Stimulated activated CD8-positive, alpha-beta memory T cell treated with anti-CD3 and anti-CD28 coated beads, Interleukin-7, amount 100 ng/mL, for 48 hours (primary cell): ENCODE results near the gene MYO1C.

Experiments used
- DNase-seq, 2 donors: peaks; one replicate each; pipeline ENCODE4 v3.0.0-alpha.2; 2020; ENCODE audit warnings: low read depth in 1 of 2; ENCODE audit errors: extremely low read depth in 1 of 2

Gene MYO1C

DNA sequence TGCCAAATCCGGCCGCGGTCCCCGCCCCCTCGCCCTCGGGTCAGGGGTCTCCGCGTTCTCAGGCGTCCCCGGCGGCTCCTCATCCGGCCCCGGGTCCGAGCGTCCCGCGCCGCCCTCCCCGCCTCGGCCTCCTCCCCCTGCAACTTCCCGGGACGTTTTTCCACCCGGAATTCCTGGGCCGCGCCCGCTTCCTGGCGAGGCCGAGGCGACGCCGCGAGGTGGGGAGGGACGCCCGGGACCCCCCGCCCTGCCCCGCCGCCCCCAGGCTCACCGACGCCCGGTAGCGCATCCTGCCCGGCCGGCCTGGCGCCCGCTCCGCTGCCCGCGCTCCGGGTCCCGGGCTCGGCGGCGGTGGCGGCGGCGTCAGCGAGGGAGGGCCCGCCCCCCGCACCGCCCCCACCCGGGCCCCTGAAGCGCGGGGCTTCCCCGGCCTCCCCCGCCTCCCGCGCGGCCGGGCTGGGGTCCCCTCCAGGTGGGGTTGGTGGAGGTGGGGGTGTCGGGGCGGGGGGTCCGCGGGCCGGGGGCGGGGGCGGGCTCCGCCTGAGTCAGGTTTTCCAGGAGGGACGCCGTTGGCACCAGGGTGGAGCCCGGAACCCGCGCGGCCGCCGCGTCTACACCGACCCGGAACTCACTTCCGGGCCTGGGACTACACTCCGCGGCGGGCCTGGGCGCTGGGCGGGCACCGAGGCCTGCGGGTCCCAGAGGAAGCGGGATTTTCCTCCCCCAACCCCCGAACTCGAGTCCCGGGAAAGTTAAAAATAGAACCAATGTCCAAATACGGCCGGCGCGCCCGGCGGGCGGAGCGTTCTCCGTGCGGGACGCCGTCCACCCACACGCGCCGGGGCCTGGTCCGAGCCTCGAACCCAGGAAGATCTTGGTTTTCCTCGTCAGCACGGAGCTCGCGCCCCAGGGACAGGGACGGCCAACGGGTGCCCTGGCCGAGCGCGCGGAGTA lies 6.8 kb downstream of the MYO1C start:
- DNase-seq: peak in 1 of 2 donors; percentile 39

DNA sequence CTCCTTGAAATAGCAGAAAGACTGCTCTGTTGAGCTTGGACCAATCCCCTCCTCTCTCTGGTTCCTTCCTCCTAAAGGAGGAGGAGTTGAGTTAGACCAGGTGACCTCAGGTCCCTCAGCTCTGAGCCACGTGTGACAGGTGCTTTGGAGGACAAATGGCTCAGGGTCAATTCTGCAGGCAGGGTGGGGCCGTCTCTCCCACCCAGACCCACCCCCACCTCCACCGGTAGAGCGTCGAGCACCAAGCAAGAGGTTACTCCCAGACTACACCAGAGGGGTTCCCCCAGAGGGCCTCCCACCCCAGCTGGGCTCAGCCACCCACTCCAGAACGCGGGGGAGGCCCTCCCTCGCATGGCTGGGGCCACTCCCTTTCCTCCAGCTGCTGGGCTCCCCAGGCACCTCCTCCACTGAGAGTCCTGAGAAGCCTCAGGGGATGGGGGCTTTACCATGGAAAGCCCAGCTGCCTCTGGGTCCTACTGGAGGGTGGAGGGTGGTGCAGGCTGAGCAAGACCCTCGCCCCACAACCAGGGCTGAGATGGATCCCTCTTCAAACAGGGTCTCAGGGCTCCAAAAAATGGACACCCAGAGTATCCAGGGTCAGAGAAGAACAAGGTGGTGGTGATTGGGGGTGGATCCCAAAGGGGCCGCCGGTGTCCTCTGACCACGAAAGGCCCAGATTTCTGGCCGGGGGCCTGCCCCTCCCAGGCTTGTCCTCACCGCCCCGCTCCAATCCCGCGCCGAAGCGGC lies 7.6 kb downstream of the MYO1C start:
- no peak for DNase-seq

DNA sequence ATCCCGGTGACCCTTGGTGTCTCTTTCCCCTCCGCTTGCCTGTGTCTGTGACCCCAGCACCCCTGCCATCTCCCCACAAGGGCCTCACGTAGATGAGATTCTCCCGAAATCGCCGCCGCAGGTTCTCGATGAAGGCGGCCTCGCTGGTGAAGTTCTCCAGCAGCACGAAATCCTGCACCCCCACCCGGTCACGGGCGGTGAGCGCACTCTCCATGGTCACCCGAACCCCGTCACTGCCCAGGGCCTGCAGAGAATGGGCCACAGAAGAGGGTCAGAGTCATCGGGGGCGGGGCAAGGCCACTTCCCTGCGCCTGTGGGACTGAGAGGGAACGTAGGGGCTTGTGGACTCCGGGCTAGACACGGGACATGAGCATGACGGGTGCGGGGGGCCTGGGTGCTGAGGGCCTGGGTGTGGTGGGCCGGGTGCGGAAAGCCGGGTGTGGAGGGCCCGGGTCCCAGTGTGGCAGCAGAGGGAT lies 8.4 kb downstream of the MYO1C start:
- DNase-seq: no peak

DNA sequence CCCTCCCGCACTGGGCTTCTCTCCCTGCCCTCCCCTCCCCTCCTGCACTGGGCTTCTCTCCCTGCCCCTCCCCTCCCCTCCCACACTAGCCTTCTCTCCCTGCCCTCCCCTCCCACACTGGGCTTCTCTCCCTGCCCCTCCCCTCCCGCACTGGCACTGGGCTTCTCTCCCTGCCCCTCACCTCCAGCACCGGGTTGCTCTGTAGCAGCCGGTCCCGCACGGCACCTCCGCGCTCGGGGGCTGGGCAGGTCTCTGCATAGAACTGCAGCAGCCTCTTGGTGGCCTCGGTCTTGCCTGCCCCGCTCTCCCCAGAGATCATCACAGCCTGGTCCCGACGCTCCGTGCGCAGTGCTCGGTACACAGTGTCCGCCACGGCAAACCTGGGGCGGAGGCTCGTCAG lies 9.8 kb downstream of the MYO1C start:
- DNase-seq: no peak

DNA sequence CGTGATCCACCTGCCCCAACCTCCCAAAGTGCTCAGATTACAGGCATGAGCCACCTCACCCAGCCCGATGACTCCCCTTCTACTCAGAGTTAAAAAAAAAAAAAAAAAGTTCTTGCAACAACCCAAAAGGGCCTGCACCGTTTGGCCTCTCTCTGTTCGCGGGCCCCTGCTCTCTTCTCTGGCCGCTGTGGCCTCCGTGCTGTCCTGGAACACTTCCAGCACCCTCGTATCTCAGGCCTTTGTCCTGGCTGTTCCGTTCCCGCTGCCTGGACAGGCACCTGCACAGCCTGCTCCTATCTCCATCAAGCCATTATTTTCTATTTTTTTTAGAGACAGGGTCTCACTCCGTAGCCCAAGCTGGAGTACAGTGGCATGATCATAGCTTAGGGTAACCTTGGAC lies 10.8 kb downstream of the MYO1C start:
- DNase-seq: no peak

DNA sequence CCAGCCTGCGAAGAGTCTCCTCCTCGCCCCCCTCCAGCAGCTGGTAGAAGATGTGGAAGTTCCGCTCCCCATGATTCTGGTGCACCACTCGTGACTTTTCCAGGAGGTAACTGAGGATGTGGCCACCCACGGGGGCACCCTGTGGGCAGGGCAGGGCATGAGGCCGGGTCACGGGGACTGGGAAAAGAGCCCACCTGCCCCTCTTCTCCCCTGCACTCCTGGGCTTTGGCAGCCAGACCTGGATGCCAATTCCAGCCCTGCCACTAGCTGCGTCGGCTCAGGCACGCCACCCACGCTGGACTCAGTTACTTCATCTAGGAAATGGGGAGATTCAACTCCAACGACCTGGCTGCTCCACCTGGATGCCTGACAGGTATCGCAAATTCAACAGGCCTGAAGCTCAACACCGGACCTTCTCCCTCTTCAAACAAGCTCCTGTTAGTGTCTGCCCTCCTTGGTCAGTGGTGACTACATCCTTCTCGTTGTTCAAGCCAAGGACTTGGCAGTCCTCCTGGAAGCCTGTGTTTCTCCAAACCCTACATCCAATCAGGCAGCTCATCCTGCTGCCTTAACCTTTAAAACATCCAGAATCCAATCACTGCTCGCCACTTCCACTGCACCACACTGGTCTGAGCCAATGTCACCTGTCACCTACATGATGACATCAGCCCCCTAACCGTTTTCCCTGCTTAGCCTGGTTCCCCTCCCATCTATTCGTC lies 11.6 kb downstream of the MYO1C start:
- no peak for DNase-seq

DNA sequence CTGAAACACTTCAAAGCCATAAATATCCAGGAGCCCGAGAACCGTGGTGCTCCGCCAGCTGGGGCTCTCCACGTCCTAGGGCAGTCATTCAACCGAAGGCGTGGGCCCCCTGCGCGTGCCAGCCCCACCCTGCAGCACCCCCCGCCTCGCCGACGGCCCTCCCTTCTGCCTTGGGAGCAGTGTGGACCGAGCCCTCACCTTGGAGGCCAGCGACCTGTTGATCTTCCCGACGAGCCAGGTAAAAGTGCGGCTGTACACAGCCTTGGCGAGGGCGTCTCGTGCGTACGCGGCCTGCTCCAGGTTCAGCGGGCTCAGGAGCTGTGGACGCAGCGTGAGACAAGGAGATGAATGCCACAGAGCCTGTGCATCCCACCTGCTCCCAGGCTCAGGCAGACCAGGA lies 14.1 kb downstream of the MYO1C start:
- DNase-seq: no peak

DNA sequence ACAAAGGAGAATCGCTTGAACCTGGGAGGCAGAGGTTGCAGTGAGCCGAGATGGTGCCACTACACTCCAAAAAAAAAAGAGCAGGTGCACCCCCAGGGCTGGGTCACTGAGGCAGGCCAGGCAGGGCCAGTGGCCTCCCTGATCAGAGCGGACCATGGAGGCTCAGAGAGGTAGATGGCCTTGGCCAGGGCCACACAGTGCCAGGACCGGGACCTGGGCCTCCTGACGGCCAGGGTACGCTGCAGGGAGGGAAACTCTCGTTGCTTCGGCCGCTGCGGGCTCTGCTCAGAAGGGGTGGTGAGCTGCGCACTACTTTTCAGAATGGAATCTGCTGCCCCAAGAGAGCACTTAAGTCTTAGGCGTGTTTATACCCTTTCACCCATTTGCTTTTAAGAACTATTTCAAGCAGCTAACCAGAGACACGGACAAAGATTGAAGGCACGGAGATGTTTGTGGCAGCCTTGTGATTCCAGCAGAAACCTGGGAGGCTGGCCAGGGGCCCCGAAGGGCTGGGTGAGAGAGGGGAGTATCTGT lies 17.1 kb downstream of the MYO1C start:
- DNase-seq: no peak

DNA sequence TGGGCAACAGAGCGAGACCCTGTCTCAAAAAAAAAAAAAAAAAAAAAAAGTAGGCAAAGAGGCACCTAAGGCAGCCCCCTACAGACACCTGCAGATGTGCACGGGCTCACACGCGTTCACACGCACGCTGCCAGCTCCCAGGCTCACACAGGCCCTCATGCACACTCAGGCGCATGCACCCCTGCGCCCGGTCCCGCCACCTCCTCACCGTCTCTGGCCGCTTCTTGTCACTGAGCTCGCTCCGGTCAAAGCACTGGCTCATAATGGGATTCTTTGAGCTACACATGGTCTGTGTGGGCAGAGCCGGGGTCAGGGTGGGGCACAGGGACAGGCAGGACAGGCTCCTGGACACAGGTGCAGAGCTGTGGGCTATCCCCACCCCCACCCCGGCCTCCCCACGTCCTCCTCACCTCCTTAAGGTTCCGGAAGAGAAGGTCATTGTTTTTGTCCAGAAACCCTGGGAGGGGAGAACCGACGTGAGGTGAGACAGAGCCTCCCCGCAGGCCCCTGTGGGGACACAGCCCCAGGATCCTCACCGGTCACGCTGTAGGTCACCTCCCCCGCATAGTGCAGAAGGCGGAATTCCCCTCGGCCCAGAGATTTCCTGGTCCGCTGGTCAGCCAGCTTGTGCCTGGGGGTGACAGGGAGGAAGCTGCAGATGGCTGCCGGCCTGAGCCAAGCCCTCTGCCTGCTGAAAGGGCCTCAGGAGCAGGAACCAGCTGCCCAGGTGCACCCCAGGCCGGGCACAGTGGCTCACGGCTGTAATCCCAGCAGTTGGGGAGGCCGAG lies 17.9 kb downstream of the MYO1C start:
- DNase-seq: no peak

DNA sequence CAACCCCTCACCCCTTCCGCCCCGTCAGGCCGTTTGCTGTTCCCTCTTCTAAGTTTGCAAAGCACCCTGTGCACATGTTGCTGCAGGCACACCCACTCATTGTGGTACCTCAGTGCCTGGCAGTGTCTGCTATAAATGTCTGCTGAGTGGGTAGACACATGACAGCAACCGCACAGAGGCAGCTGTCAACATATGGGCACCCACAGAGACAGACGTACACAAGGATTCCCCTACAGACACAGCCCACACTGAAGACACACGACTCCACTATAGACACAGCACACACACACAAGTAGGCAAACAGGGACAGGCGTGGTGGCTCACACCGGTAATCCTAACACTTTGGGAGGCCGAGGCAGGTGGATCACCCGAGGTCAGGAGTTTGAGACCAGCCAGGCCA lies 18.6 kb downstream of the MYO1C start:
- no peak for DNase-seq

DNA sequence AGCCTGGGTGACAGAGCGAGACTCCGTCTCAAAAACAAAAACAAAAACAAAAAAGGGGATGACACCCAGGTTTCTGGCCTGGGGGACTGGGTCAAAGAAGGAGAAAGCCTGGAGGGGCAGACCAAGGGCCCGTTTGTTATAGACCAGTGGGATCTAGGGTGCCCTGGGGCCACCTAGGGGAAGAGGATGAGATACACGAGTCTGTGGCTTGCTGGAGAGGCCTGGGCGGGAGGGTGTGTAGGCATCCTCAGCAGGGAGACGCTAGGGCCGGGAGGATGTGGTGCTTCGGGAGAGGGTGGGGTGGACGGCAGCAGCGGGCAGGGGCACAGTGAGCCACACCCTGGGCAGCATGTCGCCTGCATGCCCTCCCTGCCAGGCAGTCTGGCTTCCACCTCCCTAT lies 19.3 kb downstream of the MYO1C start:
- DNase-seq: no peak

DNA sequence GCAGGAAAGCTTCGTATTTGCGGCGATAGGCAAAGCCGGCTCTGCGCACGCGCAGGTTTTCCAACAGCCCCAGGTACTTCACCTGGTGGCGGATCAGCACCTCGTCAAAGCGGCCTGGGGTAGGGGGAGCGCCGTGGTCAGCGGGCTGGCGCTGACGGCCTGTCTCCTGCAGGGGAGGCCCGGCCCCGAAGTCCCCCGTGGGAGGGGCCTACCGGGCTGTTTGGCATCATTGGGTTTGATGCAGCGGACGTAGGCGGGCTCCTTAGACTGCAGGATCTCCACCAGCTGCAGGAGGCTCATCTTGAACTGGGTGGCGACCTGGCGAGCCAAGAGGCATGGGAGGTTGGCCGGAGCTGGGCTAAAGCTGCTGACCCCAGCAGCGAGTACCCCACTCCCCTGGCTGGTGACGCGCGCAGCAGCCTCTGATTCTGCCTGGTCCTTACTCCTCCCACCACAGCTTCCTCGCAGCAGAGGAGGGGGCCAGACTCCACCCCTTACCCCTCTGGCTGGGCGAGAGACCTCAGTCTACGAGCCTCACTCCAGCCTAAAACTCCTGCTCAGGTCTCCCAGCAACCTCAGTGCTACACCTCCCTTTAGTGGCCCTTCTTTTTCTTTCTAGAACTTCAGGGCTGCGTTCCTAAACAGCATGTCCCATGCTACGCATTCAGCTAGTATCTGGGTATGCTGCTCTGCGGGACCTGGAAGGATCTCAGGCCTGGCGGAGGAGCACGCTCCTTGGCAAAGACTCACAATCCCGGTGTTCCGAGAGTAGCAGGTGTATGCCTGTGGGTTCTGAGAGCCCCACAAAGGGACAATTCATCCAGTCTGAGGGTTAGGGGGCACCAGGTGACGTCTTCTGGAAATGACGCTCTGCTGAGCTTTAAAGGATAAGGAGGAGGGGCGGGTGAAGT lies 20.3 kb downstream of the MYO1C start:
- DNase-seq: no peak

DNA sequence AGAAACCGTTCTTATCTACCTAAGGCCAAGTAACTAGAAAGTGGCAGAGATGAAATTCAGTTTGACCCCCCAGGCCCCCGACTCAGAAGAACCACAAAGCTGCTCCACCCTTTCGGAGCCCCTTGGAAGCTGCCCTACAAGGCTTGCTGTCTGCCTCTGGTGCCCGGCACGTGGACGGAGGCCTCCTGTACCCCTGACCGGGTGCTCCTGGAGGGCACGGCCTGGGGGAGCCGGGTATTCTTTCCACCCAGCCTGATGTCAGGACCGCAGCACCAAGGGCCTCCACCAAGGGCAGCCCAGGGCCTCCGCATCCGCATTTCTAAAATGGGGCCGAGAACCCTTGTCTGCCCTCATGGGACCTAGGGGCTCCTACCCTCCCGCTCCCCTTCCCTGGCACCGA lies 21.0 kb downstream of the MYO1C start:
- DNase-seq: no peak

DNA sequence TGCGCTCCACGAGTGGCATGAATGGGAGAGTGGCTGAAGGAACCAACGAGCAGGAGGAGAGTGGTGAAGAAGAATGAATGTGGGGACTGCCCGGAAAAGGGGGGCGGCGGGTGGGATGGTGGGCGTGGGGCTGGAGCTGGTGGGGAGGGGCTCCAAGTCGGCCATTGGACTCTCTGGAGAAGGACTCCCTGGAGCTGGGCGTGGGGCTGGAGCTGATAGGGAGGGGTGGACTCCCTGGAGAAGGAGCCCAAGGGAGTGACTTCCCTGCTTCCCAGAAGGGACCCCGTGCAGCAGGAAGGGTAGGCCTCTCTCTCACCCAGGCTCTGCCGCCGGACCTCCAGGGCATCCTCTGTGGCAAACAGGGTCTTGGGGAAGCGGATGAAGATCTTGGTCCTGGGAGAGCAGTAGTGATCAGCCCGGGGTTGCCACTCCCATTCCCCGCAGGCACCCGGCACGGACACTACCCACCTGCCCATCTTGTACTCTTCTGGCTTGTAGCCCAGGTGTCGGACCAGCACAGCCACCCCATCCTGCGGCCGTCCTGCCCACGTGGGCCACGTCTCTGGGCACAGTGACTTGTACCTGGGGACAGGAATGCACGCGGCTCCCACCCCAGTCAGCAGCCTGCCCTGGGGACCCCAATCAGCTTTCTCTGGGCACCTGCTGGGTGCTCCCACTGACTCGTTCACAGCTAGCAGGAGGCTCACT lies 21.6 kb downstream of the MYO1C start:
- DNase-seq: no peak

DNA sequence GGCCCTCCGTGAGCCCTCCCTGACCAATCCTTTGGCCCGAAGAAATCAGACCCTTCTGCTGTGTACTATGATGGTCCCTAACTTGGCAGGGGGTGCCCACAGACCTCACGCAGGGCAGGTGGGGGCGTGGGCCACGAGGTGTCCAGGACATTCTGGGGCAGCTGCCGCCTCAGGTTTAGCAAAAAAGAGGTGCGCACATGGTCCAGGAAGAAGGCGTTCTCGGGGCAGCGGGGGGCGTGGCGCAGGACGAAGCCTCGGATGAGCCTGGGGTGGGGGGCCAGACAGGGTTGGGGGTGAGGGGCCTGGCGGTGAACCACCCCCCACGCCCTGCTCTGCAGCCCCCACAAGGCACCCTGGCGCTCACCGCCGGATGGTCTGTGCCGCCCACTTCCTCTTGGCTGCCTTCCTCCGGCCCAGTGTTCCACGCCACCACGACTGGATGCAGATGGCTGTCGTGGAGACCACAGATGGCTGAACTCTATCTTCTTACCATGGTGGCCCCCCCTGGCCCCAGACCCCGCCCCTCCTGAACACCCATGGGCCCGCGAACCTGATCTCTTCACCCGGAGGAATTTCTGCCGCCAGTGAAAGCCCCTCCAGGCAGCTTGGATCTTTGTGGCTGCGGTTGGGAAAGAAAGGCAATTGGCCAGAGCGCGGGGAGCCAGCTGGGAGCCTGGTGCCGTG lies 22.3 kb downstream of the MYO1C start:
- DNase-seq: no peak

DNA sequence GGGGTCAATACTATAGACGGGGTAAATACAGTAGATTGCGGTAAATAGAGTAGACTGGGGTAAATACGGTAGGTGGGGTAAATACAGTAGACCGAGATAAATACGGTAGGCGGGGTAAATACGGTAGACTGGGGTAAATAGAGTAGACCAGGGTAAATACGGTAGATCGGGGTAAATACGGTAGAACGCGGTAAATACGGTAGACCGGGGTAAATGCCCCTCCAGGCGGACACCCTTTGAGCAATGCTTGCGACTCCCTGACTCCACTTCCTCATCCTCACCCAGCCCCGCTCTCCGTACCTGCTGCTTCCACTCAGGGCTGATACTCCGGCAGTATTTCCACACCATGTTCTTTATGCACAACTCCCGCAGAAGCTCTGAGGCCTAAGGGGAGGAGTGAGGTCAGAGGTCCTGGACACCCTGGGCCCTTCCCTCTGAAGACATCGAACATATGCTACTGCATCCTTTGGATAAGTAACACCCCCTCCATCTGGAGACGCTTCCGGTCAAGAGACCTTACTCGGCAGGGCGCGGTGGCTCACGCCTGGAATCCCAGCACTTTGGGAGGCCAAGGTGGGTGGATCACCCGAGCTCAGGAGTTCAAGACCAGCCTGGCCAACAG lies 23.1 kb downstream of the MYO1C start:
- no peak for DNase-seq

DNA sequence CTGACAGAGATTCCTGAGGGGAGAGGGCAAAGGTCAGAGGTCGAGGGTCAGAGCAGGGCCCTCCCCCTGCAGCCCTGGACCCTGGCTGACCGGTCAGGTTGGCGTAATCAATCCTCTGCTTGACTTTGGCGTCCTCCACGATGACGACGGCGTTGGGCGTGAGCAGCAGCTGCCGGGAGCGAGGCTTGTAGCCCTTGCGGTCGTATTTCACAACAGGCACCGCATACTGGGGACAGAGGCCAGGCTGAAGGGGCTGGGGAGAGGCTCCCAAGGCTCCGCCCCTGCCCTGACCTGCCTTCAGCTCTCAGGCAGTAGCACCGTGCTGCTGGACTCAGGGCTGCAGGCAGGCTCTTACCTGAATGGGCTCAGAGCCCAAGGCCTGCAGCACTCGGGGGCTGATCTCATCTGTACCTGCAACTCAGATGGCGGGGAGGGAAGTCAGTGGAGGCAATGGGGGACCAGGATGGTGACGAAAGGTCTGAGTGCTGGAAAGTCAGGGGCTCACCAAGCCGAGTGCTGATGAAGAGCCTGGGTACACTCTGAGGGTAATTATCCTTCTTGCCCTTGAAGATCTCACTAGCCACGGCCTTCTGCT lies 24.5 kb downstream of the MYO1C start:
- no peak for DNase-seq
